Nephron progenitor cell (in vitro differentiated cells): ENCODE data around the gene PGBD2.
"Not testable (repeated sequence)": the region's sequence is repeated elsewhere in the genome, so short reads cannot be mapped to it uniquely, and the experiment has no call there.

Experiments used
- DNase-seq: peaks from one replicate; pipeline ENCODE4 v3.0.0; 2021
- H3K27ac Mint-ChIP-seq: 2 replicates; pipeline ENCODE4 v1.8.0; 2021; ENCODE audit warnings: mild to moderate bottlenecking, moderate library complexity, mixed read lengths
- H3K27me3 Mint-ChIP-seq: 2 replicates; pipeline ENCODE4 v1.8.0; 2021; ENCODE audit warnings: mild to moderate bottlenecking, low read depth, mixed read lengths; ENCODE audit not compliant: poor library complexity
- H3K36me3 Mint-ChIP-seq: 2 replicates; pipeline ENCODE4 v1.8.0; 2021; ENCODE audit warnings: low read depth, mixed read lengths
- H3K4me1 Mint-ChIP-seq: 2 replicates; pipeline ENCODE4 v1.8.0; 2021; ENCODE audit warnings: mixed read lengths
- H3K4me3 Mint-ChIP-seq: 2 replicates; pipeline ENCODE4 v1.8.0; 2021; ENCODE audit warnings: mild to moderate bottlenecking, moderate library complexity, mixed read lengths
- H3K9me3 Mint-ChIP-seq: 2 replicates; pipeline ENCODE4 v1.8.0; 2021; ENCODE audit warnings: mild to moderate bottlenecking, moderate library complexity, mixed read lengths

Gene PGBD2

GRCh38 chr1:248944134-248944999 is 38.3 kb downstream of the PGBD2 start:
- not testable (repeated sequence) for H3K27ac Mint-ChIP-seq, H3K27me3 Mint-ChIP-seq, H3K36me3 Mint-ChIP-seq, H3K4me1 Mint-ChIP-seq, H3K4me3 Mint-ChIP-seq, H3K9me3 Mint-ChIP-seq, DNase-seq

DNA sequence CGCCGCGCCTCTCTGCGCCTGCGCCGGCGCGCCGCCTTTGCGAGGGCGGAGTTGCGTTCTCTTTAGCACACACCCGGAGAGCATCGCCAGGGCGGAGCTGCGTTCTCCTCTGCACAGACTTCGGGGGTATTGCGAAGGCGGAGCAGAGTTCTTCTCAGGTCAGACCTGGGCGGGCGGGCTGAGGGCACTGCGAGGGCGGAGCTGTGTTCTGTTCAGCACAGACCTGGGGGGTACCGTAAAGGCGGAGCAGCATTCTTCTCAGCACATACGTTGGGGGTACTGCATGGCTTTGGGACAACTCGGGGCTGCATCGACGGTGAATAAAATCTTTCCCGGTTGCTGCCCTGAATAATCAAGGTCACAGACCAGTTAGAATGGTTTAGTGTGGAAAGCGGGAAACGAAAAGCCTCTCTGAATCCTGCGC is 39.0 kb downstream of the PGBD2 start:
- not testable (repeated sequence) for H3K27ac Mint-ChIP-seq, DNase-seq, H3K4me1 Mint-ChIP-seq, H3K36me3 Mint-ChIP-seq, H3K4me3 Mint-ChIP-seq, H3K27me3 Mint-ChIP-seq, H3K9me3 Mint-ChIP-seq

- not testable (repeated sequence) for H3K4me3 Mint-ChIP-seq, H3K27ac Mint-ChIP-seq
Observed at GRCh38 chr1:248945453-248945852, 39.4 kb downstream of the PGBD2 start.

DNA sequence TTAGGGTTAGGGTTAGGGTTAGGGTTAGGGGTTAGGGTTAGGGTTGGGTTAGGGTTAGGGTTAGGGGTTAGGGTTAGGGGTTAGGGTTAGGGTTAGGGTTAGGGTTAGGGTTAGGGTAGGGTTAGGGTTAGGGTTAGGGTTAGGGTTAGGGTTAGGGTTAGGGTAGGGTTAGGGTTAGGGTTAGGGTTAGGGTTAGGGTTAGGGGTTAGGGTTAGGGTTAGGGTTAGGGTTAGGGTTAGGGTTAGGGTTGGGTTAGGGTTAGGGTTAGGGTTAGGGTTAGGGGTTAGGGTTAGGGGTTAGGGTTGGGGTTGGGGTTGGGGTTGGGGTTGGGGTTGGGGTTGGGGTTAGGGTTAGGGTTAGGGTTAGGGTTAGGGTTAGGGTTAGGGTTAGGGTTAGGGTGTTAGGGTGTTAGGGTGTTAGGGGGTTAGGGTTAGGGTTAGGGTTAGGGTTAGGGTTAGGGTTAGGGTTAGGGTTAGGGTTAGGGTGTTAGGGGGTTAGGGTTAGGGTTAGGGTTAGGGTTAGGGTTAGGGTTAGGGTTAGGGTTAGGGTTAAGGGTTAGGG is 39.9 kb downstream of the PGBD2 start:
- not testable (repeated sequence) for H3K36me3 Mint-ChIP-seq, DNase-seq, H3K4me3 Mint-ChIP-seq, H3K4me1 Mint-ChIP-seq, H3K9me3 Mint-ChIP-seq, H3K27ac Mint-ChIP-seq, H3K27me3 Mint-ChIP-seq

More at GRCh38 chr1:248945453-248945852, 39.4 kb downstream of the PGBD2 start:
- H3K4me1 Mint-ChIP-seq, H3K36me3 Mint-ChIP-seq, H3K27me3 Mint-ChIP-seq, DNase-seq, H3K9me3 Mint-ChIP-seq: not testable (repeated sequence)
